ENCODE results near the gene SPG11. TPM values are rescaled to one million over a fixed set of nuclear protein-coding genes. Genes with fewer than 3 reads are reported as not detected.

Gene SPG11
- total and polyA plus RNA-seq, 2 of the 13 experiments (the other 11 are each of a cell fraction or from before 2014, with no cell fraction given): 31.5 to 40.7 TPM

- TF ChIP-seq ZNF841 (CRISPR knock-in tag; IDR thresholded peaks at IDR 0.05; ENCODE audit: borderline replicate concordance) (no peak), ATF7-NPFF (CRISPR knock-in tag; IDR thresholded peaks at IDR 0.05; ENCODE audit: low read depth) (no peak; the same call in 1 of the 2 replicates), RAD51 (IDR thresholded peaks at IDR 0.05; ENCODE audit: borderline replicate concordance) (no peak), ZNF326 (CRISPR knock-in tag; IDR thresholded peaks at IDR 0.05; ENCODE audit: borderline replicate concordance) (no peak), ZNF451 (CRISPR knock-in tag; IDR thresholded peaks at IDR 0.05) (no peak), IRF2 (CRISPR knock-in tag; IDR thresholded peaks at IDR 0.05) (peak; percentile 12; the same call in 1 of the 2 replicates), FOXO4 (CRISPR knock-in tag; conservative IDR thresholded peaks at IDR 0.05) (no peak), ZNF337 (CRISPR knock-in tag; IDR thresholded peaks at IDR 0.05; ENCODE audit: borderline replicate concordance, low read depth) (0 out of 2 replicates have a peak, but pooled peaks have one; percentile 28), RFX3 (CRISPR knock-in tag; IDR thresholded peaks at IDR 0.05) (no peak), CHD4 (IDR thresholded peaks at IDR 0.05; ENCODE audit: borderline replicate concordance, low read length) (no peak), ZFP1 (CRISPR knock-in tag; IDR thresholded peaks at IDR 0.05) (no peak), ZFYVE20 (CRISPR knock-in tag; IDR thresholded peaks at IDR 0.05; ENCODE audit: borderline replicate concordance, low read depth) (peak; percentile 83), SRSF9 (IDR thresholded peaks at IDR 0.05; ENCODE audit: borderline replicate concordance, insufficient read depth, low read depth, low read length, poor library complexity, severe bottlenecking) (no peak), ZZZ3 (CRISPR knock-in tag; IDR thresholded peaks at IDR 0.05; ENCODE audit: borderline replicate concordance) (no peak; the same call in 1 of the 2 replicates), DMTF1 (CRISPR knock-in tag; IDR thresholded peaks at IDR 0.05) (no peak; the same call in 1 of the 2 replicates), SALL1 (CRISPR knock-in tag; IDR thresholded peaks at IDR 0.05) (peak; percentile 25; the same call in 1 of the 2 replicates), MATR3 (CRISPR knock-in tag; IDR thresholded peaks at IDR 0.05) (no peak)
- TF ChIP-seq, protein P1, sequence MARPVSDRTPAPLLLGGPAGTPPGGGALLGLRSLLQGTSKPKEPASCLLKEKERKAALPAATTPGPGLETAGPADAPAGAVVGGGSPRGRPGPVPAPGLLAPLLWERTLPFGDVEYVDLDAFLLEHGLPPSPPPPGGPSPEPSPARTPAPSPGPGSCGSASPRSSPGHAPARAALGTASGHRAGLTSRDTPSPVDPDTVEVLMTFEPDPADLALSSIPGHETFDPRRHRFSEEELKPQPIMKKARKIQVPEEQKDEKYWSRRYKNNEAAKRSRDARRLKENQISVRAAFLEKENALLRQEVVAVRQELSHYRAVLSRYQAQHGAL (CRISPR knock-in tag; IDR thresholded peaks at IDR 0.05; ENCODE audit: not compliant biosample characterization): no peak
- TF ChIP-seq, protein P2, sequence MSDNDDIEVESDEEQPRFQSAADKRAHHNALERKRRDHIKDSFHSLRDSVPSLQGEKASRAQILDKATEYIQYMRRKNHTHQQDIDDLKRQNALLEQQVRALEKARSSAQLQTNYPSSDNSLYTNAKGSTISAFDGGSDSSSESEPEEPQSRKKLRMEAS (IDR thresholded peaks at IDR 0.05): peak; percentile 78
- TF ChIP-seq, protein P3, sequence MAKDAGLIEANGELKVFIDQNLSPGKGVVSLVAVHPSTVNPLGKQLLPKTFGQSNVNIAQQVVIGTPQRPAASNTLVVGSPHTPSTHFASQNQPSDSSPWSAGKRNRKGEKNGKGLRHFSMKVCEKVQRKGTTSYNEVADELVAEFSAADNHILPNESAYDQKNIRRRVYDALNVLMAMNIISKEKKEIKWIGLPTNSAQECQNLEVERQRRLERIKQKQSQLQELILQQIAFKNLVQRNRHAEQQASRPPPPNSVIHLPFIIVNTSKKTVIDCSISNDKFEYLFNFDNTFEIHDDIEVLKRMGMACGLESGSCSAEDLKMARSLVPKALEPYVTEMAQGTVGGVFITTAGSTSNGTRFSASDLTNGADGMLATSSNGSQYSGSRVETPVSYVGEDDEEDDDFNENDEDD (CRISPR knock-in tag; IDR thresholded peaks at IDR 0.05; ENCODE audit: borderline replicate concordance): peak; percentile 36; the same call in 1 of the 2 replicates
These were observed 126.3 kb downstream of the SPG11 start, which contains the start of gene EIF3J (continued) for GRCh38 chr15:44536962-44537734.
